ENCODE results near the gene R3HDM4.
A peak's percentile ranks its signal among the peaks of the same experiment; 100 is the strongest.

R3HDM4 gene

GRCh38 chr19:929203-929890 is 16.3 kb upstream of the R3HDM4 start:
- DNase-seq: no peak

GRCh38 chr19:928471-929202 is 15.6 kb upstream of the R3HDM4 start:
- no peak for DNase-seq

GRCh38 chr19:927780-928401 is 14.9 kb upstream of the R3HDM4 start:
- DNase-seq: no peak

GRCh38 chr19:927351-927779 is 14.3 kb upstream of the R3HDM4 start:
- no peak for DNase-seq

GRCh38 chr19:926589-927350 is 13.8 kb upstream of the R3HDM4 start:
- peak; percentile 86 for DNase-seq

GRCh38 chr19:926323-926588 is 13.2 kb upstream of the R3HDM4 start:
- DNase-seq: no peak

GRCh38 chr19:925526-926322 is 12.7 kb upstream of the R3HDM4 start, which contains the start of gene ARID3A:
TSS of gene ARID3A (plus strand) at chr19:926035. CDS start at chr19:929529, 3,494 bp downstream.
- DNase-seq: peak; percentile 93

- peak; percentile 75 for DNase-seq
These were observed 12.1 kb upstream of the R3HDM4 start for GRCh38 chr19:925087-925525.

GRCh38 chr19:924553-925086 is 11.6 kb upstream of the R3HDM4 start:
- peak; percentile 46 for DNase-seq

GRCh38 chr19:920051-920864 is 7.2 kb upstream of the R3HDM4 start:
- peak; percentile 64 for DNase-seq

- DNase-seq: peak; percentile 52
These were observed 6.4 kb upstream of the R3HDM4 start for GRCh38 chr19:919199-920050.

- DNase-seq: no peak
These were observed 5.6 kb upstream of the R3HDM4 start for GRCh38 chr19:918481-919198.

- DNase-seq: no peak
These were observed 5.1 kb upstream of the R3HDM4 start for GRCh38 chr19:918152-918437.

GRCh38 chr19:917323-918151 is 4.5 kb upstream of the R3HDM4 start, which contains the start of gene KISS1R:
TSS of gene KISS1R (plus strand) at chr19:917333. CDS start at chr19:917503, 170 bp downstream.
- peak; percentile 71 for DNase-seq

- DNase-seq: peak; percentile 68
These were observed 3.8 kb upstream of the R3HDM4 start for GRCh38 chr19:916645-917322.

GRCh38 chr19:912181-913079 is 589 bp downstream of the R3HDM4 start:
- DNase-seq: peak; percentile 51

Measured in hematopoietic multipotent progenitor cell treated with erythropoietin and hydrocortisone succinate and interleukin-3 and kit ligand, for 4 days (in vitro differentiated cells).